ENCODE results near the gene APMAP.

GRCh38 chr20:24999568-24999967, 7.0 kb upstream of the APMAP start:
- TF ChIP-seq, protein P1, sequence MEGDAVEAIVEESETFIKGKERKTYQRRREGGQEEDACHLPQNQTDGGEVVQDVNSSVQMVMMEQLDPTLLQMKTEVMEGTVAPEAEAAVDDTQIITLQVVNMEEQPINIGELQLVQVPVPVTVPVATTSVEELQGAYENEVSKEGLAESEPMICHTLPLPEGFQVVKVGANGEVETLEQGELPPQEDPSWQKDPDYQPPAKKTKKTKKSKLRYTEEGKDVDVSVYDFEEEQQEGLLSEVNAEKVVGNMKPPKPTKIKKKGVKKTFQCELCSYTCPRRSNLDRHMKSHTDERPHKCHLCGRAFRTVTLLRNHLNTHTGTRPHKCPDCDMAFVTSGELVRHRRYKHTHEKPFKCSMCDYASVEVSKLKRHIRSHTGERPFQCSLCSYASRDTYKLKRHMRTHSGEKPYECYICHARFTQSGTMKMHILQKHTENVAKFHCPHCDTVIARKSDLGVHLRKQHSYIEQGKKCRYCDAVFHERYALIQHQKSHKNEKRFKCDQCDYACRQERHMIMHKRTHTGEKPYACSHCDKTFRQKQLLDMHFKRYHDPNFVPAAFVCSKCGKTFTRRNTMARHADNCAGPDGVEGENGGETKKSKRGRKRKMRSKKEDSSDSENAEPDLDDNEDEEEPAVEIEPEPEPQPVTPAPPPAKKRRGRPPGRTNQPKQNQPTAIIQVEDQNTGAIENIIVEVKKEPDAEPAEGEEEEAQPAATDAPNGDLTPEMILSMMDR (IDR thresholded peaks at IDR 0.05 in 4 of 5, conservative IDR thresholded peaks at IDR 0.05 in 1 of 5) = no peak
- no peak for TF ChIP-seq POLR2A (IDR thresholded peaks at IDR 0.05)

Data from gastrocnemius medialis (tissue), 4 donors.